K562 (cell line): Measurements from ENCODE around the gene NHLH1. TPM values are rescaled to one million over a fixed set of nuclear protein-coding genes. Genes with fewer than 3 reads are reported as not detected.

Experiments
- GABPA ChIP-seq: fragments of 200-800 bp; sonication (Bioruptor generic); conservative IDR thresholded peaks from 2 replicates; pipeline ENCODE4 v1.6.1; 2016; ENCODE audit warnings: low read depth, missing genetic modification characterization, missing compliant biosample characterization
- NR2C2 ChIP-seq, 2 experiments: fragments of 200-800 bp in 1 of 2; sonication (Bioruptor generic) in 1 of 2; sonication (generic) in 1 of 2; formaldehyde crosslinking in 1 of 2; IDR thresholded peaks; 2 replicates each; pipeline versions ENCODE4 v1.6.1 to v1.8.0; 2016 to 2022; ENCODE audit warnings: mild to moderate bottlenecking in 1 of 2, missing compliant biosample characterization in 1 of 2, missing genetic modification characterization in 1 of 2, missing genetic modification reagents in 1 of 2
- SNIP1 ChIP-seq: fragments of 450-650 bp; IDR thresholded peaks from 2 replicates; pipeline ENCODE4 v1.7.1; 2017; ENCODE audit warnings: low read depth, mild to moderate bottlenecking
- SRSF3 ChIP-seq: fragments of 200-400 bp; formaldehyde crosslinking; IDR thresholded peaks from 2 replicates; pipeline ENCODE4 v1.6.1; 2016; ENCODE audit warnings: mild to moderate bottlenecking, low read length, moderate library complexity; ENCODE audit not compliant: insufficient read depth
- ZNF695 ChIP-seq: fragments of 450-650 bp; formaldehyde crosslinking; IDR thresholded peaks from 2 replicates; pipeline ENCODE4 v1.4.0; 2020; ENCODE audit warnings: mild to moderate bottlenecking, moderate library complexity
- polyA plus RNA-seq, 8 experiments: library from polyadenylated mRNA; depleted of rRNA in 4 of 8; stranded (reverse) in 5 of 8; unstranded in 3 of 8; fragments of >200 nt; fragmentation: Nextera tagmentation in 2 of 8; fragmentation: Illumina TruSeq in 1 of 8; extraction: Ambion mirVana in 2 of 8; extraction: Trizol in 1 of 8; gene quantifications; 2 replicates each; pipeline versions ENCODE4 v1.2.1 to v1.2.3, GENCODE V29; 2011 to 2014; ENCODE audit warnings: inconsistent platforms in 1 of 8, missing spikeins in 1 of 8
- total RNA-seq, 7 experiments: library from RNA; depleted of rRNA in 6 of 7; stranded (reverse); fragments of >200 nt in 6 of 7; fragmentation: Illumina TruSeq in 2 of 7; extraction: Trizol in 2 of 7; gene quantifications; 2 replicates each; pipeline versions ENCODE4 v1.2.1 to v1.2.3, GENCODE V29; 2011 to 2021; ENCODE audit warnings: low replicate concordance in 1 of 7
- TF ChIP-seq, protein P1 (sequence below): fragments of 200-400 bp; formaldehyde crosslinking; IDR thresholded peaks from 2 replicates; pipeline ENCODE4 v1.6.1; 2017; ENCODE audit warnings: mild to moderate bottlenecking, low read depth, low read length, moderate library complexity
- TF ChIP-seq, protein P2 (sequence below), 3 experiments: fragments of 200-800 bp in 1 of 3; sonication (Bioruptor generic) in 1 of 3; sonication (generic) in 1 of 3; formaldehyde crosslinking in 1 of 3; IDR thresholded peaks; 2 replicates each; pipeline versions ENCODE4 v1.6.1 to v1.8.0; 2016 to 2022; ENCODE audit warnings: mild to moderate bottlenecking in 2 of 3, missing compliant biosample characterization in 2 of 3, missing genetic modification characterization in 2 of 3, missing genetic modification reagents in 1 of 3

Gene NHLH1
- total and polyA plus RNA-seq, 9 of the 15 experiments (the other 6 are each of a cell fraction or from before 2014, with no cell fraction given): 0.09 to 1.3 (median 0.35) TPM; not detected in 1

DNA sequence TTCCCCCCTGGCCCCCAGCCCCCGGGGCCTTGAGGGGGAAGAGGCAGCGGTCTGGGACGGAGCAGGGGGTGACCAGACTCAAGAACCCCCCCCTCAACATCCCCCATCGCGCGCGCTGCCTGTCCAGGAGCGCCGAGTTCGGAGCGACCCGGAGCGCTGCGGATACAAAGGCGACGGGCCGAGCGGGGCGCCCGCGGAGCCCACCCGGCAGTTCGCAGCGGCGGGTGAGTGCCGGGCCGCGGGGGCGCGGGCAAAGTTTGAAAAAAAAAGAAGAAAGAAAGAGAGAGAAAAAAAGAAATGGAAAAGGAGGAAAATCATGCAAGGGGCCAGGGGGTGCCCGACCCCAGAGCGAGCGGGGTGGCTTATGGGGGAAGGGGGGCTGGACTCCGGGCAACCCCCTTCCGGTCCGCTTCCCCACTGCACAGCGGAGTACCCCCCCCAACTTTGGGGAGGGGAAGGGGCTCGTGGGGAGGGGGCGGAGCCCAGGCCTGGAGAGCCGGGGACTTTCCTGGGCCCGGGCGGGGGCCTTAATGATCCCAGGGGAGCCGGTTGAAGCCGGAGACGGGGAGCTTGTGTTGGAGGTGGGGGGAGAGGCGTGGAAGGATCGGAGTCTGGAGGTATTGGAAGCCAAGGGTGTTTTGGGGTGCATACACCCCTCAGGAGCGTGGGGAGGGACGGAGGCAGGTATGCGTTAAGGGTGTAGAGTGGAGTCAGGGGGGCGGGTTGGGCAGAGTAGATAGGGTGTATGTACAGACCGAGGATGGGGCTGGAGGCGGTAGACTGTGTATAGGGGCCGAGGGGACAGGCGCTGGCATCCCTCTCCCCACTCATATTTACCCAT is 34.0 kb downstream of the NHLH1 start (continued):
- TF ChIP-seq, protein P1, sequence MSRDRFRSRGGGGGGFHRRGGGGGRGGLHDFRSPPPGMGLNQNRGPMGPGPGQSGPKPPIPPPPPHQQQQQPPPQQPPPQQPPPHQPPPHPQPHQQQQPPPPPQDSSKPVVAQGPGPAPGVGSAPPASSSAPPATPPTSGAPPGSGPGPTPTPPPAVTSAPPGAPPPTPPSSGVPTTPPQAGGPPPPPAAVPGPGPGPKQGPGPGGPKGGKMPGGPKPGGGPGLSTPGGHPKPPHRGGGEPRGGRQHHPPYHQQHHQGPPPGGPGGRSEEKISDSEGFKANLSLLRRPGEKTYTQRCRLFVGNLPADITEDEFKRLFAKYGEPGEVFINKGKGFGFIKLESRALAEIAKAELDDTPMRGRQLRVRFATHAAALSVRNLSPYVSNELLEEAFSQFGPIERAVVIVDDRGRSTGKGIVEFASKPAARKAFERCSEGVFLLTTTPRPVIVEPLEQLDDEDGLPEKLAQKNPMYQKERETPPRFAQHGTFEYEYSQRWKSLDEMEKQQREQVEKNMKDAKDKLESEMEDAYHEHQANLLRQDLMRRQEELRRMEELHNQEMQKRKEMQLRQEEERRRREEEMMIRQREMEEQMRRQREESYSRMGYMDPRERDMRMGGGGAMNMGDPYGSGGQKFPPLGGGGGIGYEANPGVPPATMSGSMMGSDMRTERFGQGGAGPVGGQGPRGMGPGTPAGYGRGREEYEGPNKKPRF: no peak
- TF ChIP-seq GABPA (tag): peak; percentile 40; the same call in 1 of the 2 replicates
- TF ChIP-seq SNIP1: no peak
- no peak for TF ChIP-seq ZNF695 (CRISPR knock-in tag)
- no peak for TF ChIP-seq SRSF3
- TF ChIP-seq NR2C2 (CRISPR knock-in tag; IDR thresholded peaks at IDR 0.05): no peak
- 0 out of 2 replicates have a peak, but pooled peaks have one; percentile 12 for TF ChIP-seq NR2C2 (tag; IDR thresholded peaks at IDR 0.05)
- TF ChIP-seq, protein P2, sequence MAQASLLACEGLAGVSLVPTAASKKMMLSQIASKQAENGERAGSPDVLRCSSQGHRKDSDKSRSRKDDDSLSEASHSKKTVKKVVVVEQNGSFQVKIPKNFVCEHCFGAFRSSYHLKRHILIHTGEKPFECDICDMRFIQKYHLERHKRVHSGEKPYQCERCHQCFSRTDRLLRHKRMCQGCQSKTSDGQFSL (CRISPR knock-in tag; IDR thresholded peaks at IDR 0.05): no peak
- TF ChIP-seq, protein P2 (tag; IDR thresholded peaks at IDR 0.05): peak in 1 of 2 experiments; percentile 81; a peak in 2 of 4 replicates
